IMR-90 (cell line): Measurements from ENCODE around the gene RPS6KB1. TPM values are rescaled to one million over a fixed set of nuclear protein-coding genes. Genes with fewer than 3 reads are reported as not detected.

Source experiments
- ATAC-seq: fragments of 200-7000 bp; cut with Tn5 transposase; 2 replicates; pipeline ENCODE4 v1.9.1; 2020; ENCODE audit warnings: low read depth, mild to moderate bottlenecking, moderate library complexity
- BruUV-seq: library from RNA; stranded (reverse); fragments of 400-500 nt; replicated peaks from 2 replicates; lab custom pipeline; 2021; lab: Mats Ljungman, UMichigan
- CTCF ChIA-PET: fragments of 300-600 bp; formaldehyde crosslinking; extraction: SDS; loops from one replicate; lab custom pipeline; 2021; ENCODE audit warnings: antibody characterized with exemption; lab: Yijun Ruan, JAX
- POLR2A ChIA-PET: fragments of 300-600 bp; sonication (Branson Sonifier 250); formaldehyde crosslinking; loops from one replicate; lab custom pipeline; 2022; ENCODE audit warnings: antibody characterized with exemption; ENCODE audit not compliant: unreplicated experiment; lab: Charles Lee
- DNase-seq: peaks from one replicate; pipeline ENCODE4 v3.0.0; 2013
- H2AFZ ChIP-seq: replicated peaks from 2 replicates; pipeline ENCODE3; 2013; ENCODE audit warnings: low read length, mild to moderate bottlenecking; ENCODE audit not compliant: poor library complexity
- H2AK5ac ChIP-seq: 2 replicates; pipeline ENCODE4 v1.6.1; 2013; ENCODE audit warnings: low read depth, low read length, inconsistent platforms
- H2AK9ac ChIP-seq: replicated peaks from 2 replicates; pipeline ENCODE3; 2013; ENCODE audit warnings: mild to moderate bottlenecking, low read depth, low read length, moderate library complexity; ENCODE audit not compliant: poor library complexity
- H2BK120ac ChIP-seq: 2 replicates; pipeline ENCODE4 v1.6.1; 2013; ENCODE audit warnings: low read depth, low read length, inconsistent platforms
- H2BK15ac ChIP-seq: 3 replicates; pipeline ENCODE4 v1.6.1; 2013; ENCODE audit warnings: low read depth, low read length, inconsistent platforms
- H2BK20ac ChIP-seq: 2 replicates; pipeline ENCODE4 v1.6.1; 2013; ENCODE audit warnings: low read depth, mild to moderate bottlenecking, inconsistent platforms, low read length, moderate library complexity
- H2BK5ac ChIP-seq: 2 replicates; pipeline ENCODE4 v1.6.1; 2013; ENCODE audit warnings: mild to moderate bottlenecking, low read depth, low read length, inconsistent platforms; ENCODE audit not compliant: poor library complexity, severe bottlenecking
- H3K14ac ChIP-seq: replicated peaks from 2 replicates; pipeline ENCODE4 v1.6.1; 2013; ENCODE audit warnings: low read depth, low read length, inconsistent platforms
- H3K18ac ChIP-seq: 2 replicates; pipeline ENCODE4 v1.6.1; 2013; ENCODE audit warnings: low read depth, low read length, control low read depth
- H3K23ac ChIP-seq: 2 replicates; pipeline ENCODE4 v1.6.1; 2013; ENCODE audit warnings: low read depth, low read length, inconsistent platforms
- H3K27ac ChIP-seq: 2 replicates; pipeline ENCODE4 v1.5.1; 2013; ENCODE audit warnings: mild to moderate bottlenecking, control low read depth, low read length; ENCODE audit not compliant: insufficient read depth
- H3K27me3 ChIP-seq: 2 replicates; pipeline ENCODE4 v1.6.1; 2013; ENCODE audit warnings: low read length; ENCODE audit not compliant: control insufficient read depth, insufficient read depth
- H3K36me3 ChIP-seq: 2 replicates; pipeline ENCODE4 v1.6.1; 2013; ENCODE audit warnings: low read length, mixed read lengths; ENCODE audit not compliant: control insufficient read depth, insufficient read depth
- H3K4ac ChIP-seq: 2 replicates; pipeline ENCODE4 v1.6.1; 2013; ENCODE audit warnings: low read depth, low read length, inconsistent platforms
- H3K4me1 ChIP-seq: 2 replicates; pipeline ENCODE4 v1.6.1; 2013; ENCODE audit warnings: low read length, mixed read lengths; ENCODE audit not compliant: control insufficient read depth, insufficient read depth
- H3K4me2 ChIP-seq: 2 replicates; pipeline ENCODE4 v1.6.1; 2013; ENCODE audit warnings: low read depth, mild to moderate bottlenecking, control low read depth, low read length, moderate library complexity
- H3K4me3 ChIP-seq: 2 replicates; pipeline ENCODE4 v1.5.1; 2013; ENCODE audit warnings: low read depth, mild to moderate bottlenecking, control low read depth, low read length, moderate library complexity; ENCODE audit not compliant: insufficient read depth
- H3K56ac ChIP-seq: 2 replicates; pipeline ENCODE4 v1.6.1; 2013; ENCODE audit warnings: low read length, inconsistent platforms; ENCODE audit not compliant: insufficient read depth; ENCODE audit errors: extremely low read depth
- H3K79me1 ChIP-seq, 2 experiments: 2 replicates each; pipeline ENCODE4 v1.6.1; 2013; ENCODE audit warnings: low read length in 2 of 2, inconsistent platforms in 1 of 2, low read depth in 1 of 2
- H3K9ac ChIP-seq: 2 replicates; pipeline ENCODE4 v1.6.1; 2013; ENCODE audit warnings: low read depth, low read length, control low read depth
- H3K9me1 ChIP-seq: 2 replicates; pipeline ENCODE4 v1.6.1; 2013; ENCODE audit warnings: low read length, inconsistent platforms; ENCODE audit not compliant: insufficient read depth
- H3K9me3 ChIP-seq: 2 replicates; pipeline ENCODE4 v1.6.1; 2013; ENCODE audit warnings: low read length; ENCODE audit not compliant: control insufficient read depth, insufficient read depth
- H4K20me1 ChIP-seq: 2 replicates; pipeline ENCODE4 v1.6.1; 2013; ENCODE audit warnings: low read length, inconsistent platforms; ENCODE audit not compliant: insufficient read depth
- H4K5ac ChIP-seq: 2 replicates; pipeline ENCODE4 v1.6.1; 2013; ENCODE audit warnings: mild to moderate bottlenecking, low read depth, low read length, control low read depth
- H4K8ac ChIP-seq, 2 experiments: 2 replicates each; pipeline ENCODE4 v1.6.1; 2013; ENCODE audit warnings: low read depth in 2 of 2, low read length in 2 of 2, control low read depth in 1 of 2, inconsistent platforms in 1 of 2
- H4K91ac ChIP-seq: 2 replicates; pipeline ENCODE4 v1.6.1; 2013; ENCODE audit warnings: low read depth, low read length, inconsistent platforms; ENCODE audit not compliant: insufficient read depth
- BHLHE40 ChIP-seq: fragments of 150-350 bp; IDR thresholded peaks from 2 replicates; pipeline ENCODE4 v1.6.1; 2016; ENCODE audit warnings: mild to moderate bottlenecking, low read depth, low read length
- CEBPB ChIP-seq: IDR thresholded peaks from 2 replicates; pipeline ENCODE4 v1.6.1; 2012; ENCODE audit warnings: low read depth, low read length, improper control_type of control experiment
- POLR2A ChIP-seq: IDR thresholded peaks from 2 replicates; pipeline ENCODE4 v1.6.1; 2012; ENCODE audit warnings: mild to moderate bottlenecking, low read depth, low read length
- RAD21 ChIP-seq: IDR thresholded peaks from 2 replicates; pipeline ENCODE4 v1.6.1; 2012; ENCODE audit warnings: low read length, improper control_type of control experiment
- WGBS, 2 experiments: methylation state at CpG; one replicate each; pipeline versions ENCODE4 v1.1.5 to v1.1.7; 2013; ENCODE audit warnings: missing lambda C conversion rate in 2 of 2; ENCODE audit not compliant: insufficient read length in 1 of 2; ENCODE audit errors: extremely low coverage in 2 of 2; 5-methylcytosine and 5-hydroxymethylcytosine counted together
- dilution Hi-C: fragments of 300-500 bp; cut with HindIII; formaldehyde crosslinking; loops from one replicate; pipeline ENCODE4 v1.14.3; 2018; ENCODE audit warnings: low sequenced_read_pairs; ENCODE audit not compliant: unreplicated experiment
- in situ Hi-C: fragments of 300-500 bp; cut with MboI; formaldehyde crosslinking; loops from 3 replicates; pipeline ENCODE4 v1.14.3; 2019; ENCODE audit warnings: low sequenced_read_pairs, inconsistent platforms, mixed read lengths
- intact Hi-C: fragments of 100-400 bp; cut with micrococcal nuclease; formaldehyde crosslinking; loops from 2 replicates; pipeline ENCODE4 v1.10.0; 2022
- polyA plus RNA-seq, 3 experiments: library from polyadenylated mRNA; depleted of rRNA; stranded (reverse); fragments of >200 nt; gene quantifications; 2 replicates each; pipeline ENCODE4 v1.2.3, GENCODE V29; 2012; ENCODE audit warnings: low replicate concordance in 1 of 3
- total RNA-seq: library from RNA; depleted of rRNA; stranded (reverse); fragments of >200 nt; gene quantifications from 2 replicates; pipeline ENCODE4 v1.2.3, GENCODE V29; 2012

Gene RPS6KB1
- total and polyA plus RNA-seq, 2 of the 4 experiments (the other 2 are of a cell fraction): 11.7 to 20.3 TPM

DNA sequence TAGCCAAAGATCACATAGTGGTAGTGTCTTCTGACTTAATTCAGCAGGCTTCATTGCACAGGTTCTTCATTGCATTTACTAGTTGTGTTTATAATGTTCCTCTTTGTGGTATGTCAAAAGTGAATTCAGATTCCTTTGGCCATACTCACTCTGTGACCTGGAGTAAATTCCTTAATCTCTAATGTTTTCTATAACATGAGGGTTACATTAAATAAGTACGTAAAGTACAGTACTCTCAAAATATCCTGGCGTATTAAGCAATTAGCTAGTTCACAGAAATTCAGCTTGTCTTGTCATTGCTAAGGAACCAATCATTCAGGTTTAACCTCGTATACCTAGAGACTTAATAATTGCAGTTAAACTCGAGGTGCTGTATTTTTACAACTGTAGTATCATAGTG lies 4.2 kb downstream of the RPS6KB1 start:
- POLR2A ChIA-PET: interaction anchor here (0.5 to 0.6 kb wide), 2 partner anchors 59 to 111 kb away, joined by 5 to 11 read pairs; no protein-coding TSS in a partner anchor
- TSS peak; percentile 7 for BruUV-seq
- TF ChIP-seq POLR2A: no peak
- 0 out of 2 replicates have a peak, but pooled peaks have one; percentile 43 for TF ChIP-seq CEBPB
- no peak for TF ChIP-seq RAD21
- TF ChIP-seq BHLHE40: no peak

More for the DNA sequence above, 4.2 kb downstream of the RPS6KB1 start:
- Histone ChIP-seq H3K23ac (no peak overlapping the region), H4K91ac (no peak overlapping the region), H2BK20ac (no peak overlapping the region), H3K18ac (no peak overlapping the region), H2AK5ac (no peak overlapping the region), H2BK120ac (no peak overlapping the region), H3K4me1 (peaks cover 2% of the 10 kb centered on the region; the same call in 1 of the 2 replicates), H3K36me3 (peaks cover 5% of the 10 kb centered on the region; the same call in 1 of the 2 replicates), H3K27me3 (no peaks in the 10 kb centered on the region), H4K8ac (no peak overlapping the region), H2BK5ac (no peak overlapping the region), H3K9me3 (no peaks in the 10 kb centered on the region), H3K4me2 (peak overlapping the region; percentile 61; the same call in 1 of the 2 replicates), H4K20me1 (peaks cover 25% of the 10 kb centered on the region), H3K9ac (no peak overlapping the region), H3K9me1 (0 out of 2 replicates have a peak, but pooled peaks cover 6% of the 10 kb centered on the region), H3K27ac (no peak overlapping the region), H3K14ac (no peak overlapping the region), H2BK15ac (no peak overlapping the region), H3K79me1 (peaks cover 5 to 45% of the 10 kb centered on the region in 2 experiments; a peak in 3 of 4 replicates), H2AFZ (no peak overlapping the region), H3K56ac (no peak overlapping the region), H2AK9ac (no peak overlapping the region), H3K4ac (no peak overlapping the region), H4K5ac (no peak overlapping the region), H3K4me3 (no peak overlapping the region)
- WGBS, 2 experiments: 80% methylated on average over 1 of the region's 4 CpGs; no CpG with 5 or more reads in 1 of the 2 experiments
- ATAC-seq: peak; percentile 3; the same call in 1 of the 2 replicates
- in situ Hi-C loops (no loop called here), intact Hi-C loops (no loop called here), dilution Hi-C loops (no loop called here)
- peak; percentile 71 for DNase-seq
- CTCF ChIA-PET: no interaction called here
